ENCODE measurements around the gene ILF3. TPM values are rescaled to one million over a fixed set of nuclear protein-coding genes. Genes with fewer than 3 reads are reported as not detected.

ILF3 gene
- total RNA-seq: 53.0 and 125 TPM in 2 replicates

DNA sequence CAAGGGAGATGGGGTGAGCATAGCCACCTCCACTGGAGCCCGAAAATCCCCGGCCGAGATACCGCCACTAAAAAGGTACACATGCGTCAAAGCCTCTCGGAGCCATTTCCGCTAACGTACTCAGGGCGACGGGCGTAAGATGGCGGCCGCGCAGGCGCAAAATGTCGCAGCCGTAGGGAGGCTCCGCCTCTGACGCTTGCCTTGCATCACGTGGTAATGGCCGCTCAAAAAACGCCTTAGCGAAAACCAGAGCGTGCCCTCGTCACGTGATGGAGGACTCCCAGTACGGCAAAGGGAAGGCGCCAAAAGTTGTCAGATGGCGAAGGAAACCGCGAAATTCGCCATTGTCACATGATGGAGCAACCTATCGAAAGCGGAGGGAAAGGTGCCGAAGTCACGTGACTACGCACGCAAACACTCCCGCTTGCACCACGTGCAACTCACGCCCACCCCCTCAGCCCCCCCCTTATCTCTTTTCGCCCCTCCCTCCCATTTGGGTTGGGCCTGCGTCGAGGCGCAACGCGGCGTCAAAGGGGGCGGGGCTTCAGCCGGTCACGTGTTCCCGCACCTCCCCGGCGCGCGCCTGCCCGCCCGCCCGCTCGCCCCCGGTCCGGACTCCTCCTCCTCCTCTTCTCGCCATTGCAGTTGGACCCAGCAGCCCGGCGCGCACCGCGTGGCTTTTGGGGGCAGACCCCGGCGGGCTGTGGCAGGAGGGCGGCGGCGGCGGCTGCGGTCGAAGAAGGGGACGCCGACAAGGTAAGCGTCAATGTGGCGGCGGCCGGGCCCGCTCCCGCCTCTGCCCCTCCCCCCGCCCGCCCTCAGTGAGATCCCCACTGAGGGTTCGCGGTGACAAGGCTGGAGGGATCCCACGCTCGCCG, at the start of gene ILF3:
Gene ILF3, plus strand, starts transcription at position 615 of the 878 bp plus-strand sequence. CDS start 16,260 bp downstream, outside the sequence.

DNA sequence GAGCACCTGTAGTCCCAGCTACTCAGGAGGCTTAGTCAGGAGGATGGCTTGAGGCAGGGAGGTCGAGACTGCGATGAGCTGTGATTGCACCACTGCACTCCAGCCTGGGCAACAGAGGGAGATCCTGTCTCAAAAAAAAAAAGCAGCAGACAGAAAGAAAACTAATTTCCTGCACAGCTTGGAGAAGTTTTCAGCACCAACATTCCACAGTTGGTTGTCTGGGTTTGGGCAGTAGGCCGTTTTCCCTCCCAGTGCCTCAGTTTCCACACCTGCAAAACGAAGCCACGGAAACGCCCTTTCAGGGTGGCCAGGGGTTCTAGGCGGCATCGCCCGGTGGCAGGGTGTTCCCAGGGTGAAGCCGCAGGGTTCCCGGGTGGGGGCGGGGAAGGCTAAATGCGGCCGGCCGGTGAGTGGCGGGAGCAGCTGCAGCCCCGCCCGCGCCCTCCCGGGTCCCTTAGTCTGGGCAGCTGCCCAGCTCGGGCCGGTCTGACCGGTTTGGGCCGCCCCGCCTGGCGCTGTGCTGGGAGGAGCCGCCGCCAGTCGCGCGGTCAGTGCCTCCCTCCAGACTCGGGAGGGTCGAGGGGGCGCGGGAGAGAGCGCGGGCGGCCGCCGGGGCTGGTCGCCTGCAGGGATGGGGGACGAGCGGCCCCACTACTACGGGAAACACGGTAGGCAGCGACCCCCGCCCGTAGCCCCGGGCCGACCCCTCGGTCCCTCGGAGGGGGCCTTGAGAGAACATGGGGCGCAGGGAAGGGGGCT, 29.0 kb upstream of the ILF3 start, which contains the start of gene SLC44A2:
Gene SLC44A2, plus strand, starts transcription at position 551 of the 759 bp plus-strand sequence. Its CDS starts 81 bp downstream, at position 632.

DNA sequence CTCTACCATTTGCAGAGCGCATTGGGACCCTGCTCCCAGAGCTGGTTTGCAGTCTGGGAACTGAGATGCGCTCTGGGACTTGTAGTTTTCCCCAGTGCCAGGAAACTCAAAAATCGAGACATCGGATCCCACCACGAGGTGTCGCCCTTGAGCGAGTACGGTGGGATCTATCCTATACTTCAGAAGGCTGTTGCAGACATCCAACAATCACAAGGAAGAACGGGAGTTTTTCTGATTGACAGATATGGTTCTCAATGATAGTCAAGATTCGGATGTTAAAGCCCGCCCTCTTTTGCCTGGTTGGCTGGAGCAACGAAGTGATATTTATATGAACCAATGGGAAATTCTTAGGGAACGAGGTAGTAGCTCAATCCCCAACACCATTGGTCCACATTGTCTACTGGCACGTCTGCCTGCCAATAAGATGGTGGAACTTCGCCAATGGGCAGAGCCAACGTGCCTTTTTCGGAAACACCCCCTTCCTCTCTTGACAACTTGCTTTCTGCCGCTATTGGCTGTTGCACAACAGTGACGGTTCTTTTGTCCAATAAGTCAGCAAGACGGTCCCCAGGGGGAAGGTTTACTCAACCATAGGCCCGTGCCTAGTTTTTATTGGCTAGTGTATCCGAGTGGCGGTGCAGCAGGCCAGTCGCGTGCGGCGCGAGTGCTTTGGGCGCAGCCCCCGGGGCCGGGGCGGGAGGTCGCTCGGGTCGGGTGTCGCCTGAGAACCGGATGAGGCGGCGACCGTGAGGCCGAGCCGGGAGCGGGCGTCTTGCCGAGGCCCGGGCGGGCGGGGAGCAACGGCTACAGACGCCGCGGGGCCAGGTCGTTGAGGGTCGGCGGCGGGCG, 63.4 kb downstream of the ILF3 start, which contains the start of gene DNM2:
Gene DNM2, plus strand, starts transcription at position 724 of the 849 bp plus-strand sequence. CDS start 164 bp downstream, outside the sequence.

Other genes starting within 250 kb of the ILF3 start
- gene PDE4A, start 233.8 kb upstream of the ILF3 start, total RNA-seq: 2.5 and 2.8 TPM in 2 replicates
- gene KEAP1, start 151.0 kb upstream of the ILF3 start, total RNA-seq: 69.3 and 98.5 TPM in 2 replicates
- 1.4 and 4.6 TPM in 2 replicates for gene S1PR5, start 136.9 kb upstream of the ILF3 start, total RNA-seq
- gene ATG4D, start 110.4 kb upstream of the ILF3 start, total RNA-seq: 14.9 and 25.9 TPM in 2 replicates
- gene KRI1, start 88.3 kb upstream of the ILF3 start, total RNA-seq: 6.8 and 20.7 TPM in 2 replicates
- gene CDKN2D, start 85.4 kb upstream of the ILF3 start, total RNA-seq: 6.5 and 12.5 TPM in 2 replicates
- 2.9 TPM in 1 of 2 replicates, not detected in the other for gene AP1M2, start 67.0 kb upstream of the ILF3 start, total RNA-seq
- 22.6 and 27.4 TPM in 2 replicates for gene SLC44A2, start 28.8 kb upstream of the ILF3 start, total RNA-seq
- 23.4 and 35.5 TPM in 2 replicates for gene QTRT1, start 47.1 kb downstream of the ILF3 start, total RNA-seq
- 78.6 and 91.4 TPM in 2 replicates for gene DNM2, start 63.7 kb downstream of the ILF3 start, total RNA-seq
- 55.4 and 61.4 TPM in 2 replicates for gene TMED1, start 181.9 kb downstream of the ILF3 start, total RNA-seq
- gene C19orf38, start 194.1 kb downstream of the ILF3 start, total RNA-seq: 0.58 and 2.3 TPM in 2 replicates
- gene CARM1, start 217.2 kb downstream of the ILF3 start, total RNA-seq: 13.0 and 28.0 TPM in 2 replicates

All from regular cardiac myocyte (primary cell).